ENCODE results near the gene SPACA7.

GRCh38 chr13:112450904-112451240 lies 74.7 kb downstream of the SPACA7 start:
- TF ChIP-seq CTCF (IDR thresholded peaks at IDR 0.05; ENCODE audit: low read depth, low read length, missing input control) (no peak), TAF1 (conservative IDR thresholded peaks at IDR 0.05) (no peak), RXRA (IDR thresholded peaks at IDR 0.05) (no peak), JUND (IDR thresholded peaks at IDR 0.05) (no peak), HNF4G (IDR thresholded peaks at IDR 0.05) (no peak), EGR1 (IDR thresholded peaks at IDR 0.05; ENCODE audit: low read depth in 2 of 2) (no peak), FOXA1 (IDR thresholded peaks at IDR 0.05) (no peak), ATF3 (IDR thresholded peaks at IDR 0.05) (no peak), MAX (IDR thresholded peaks at IDR 0.05) (no peak), GABPA (IDR thresholded peaks at IDR 0.05 in 1 of 2, conservative IDR thresholded peaks at IDR 0.05 in 1 of 2) (no peak), SP1 (IDR thresholded peaks at IDR 0.05) (no peak), ZBTB33 (IDR thresholded peaks at IDR 0.05) (no peak), RAD21 (IDR thresholded peaks at IDR 0.05) (no peak), REST (IDR thresholded peaks at IDR 0.05) (no peak)
